HG03025 (cell line): ENCODE data around the gene TRNAU1AP.
"Not testable (repeated sequence)": the region's sequence is repeated elsewhere in the genome, so short reads cannot be mapped to it uniquely, and the experiment has no call there.

Source experiments
- ATAC-seq: cut with Tn5 transposase; IDR thresholded peaks from one replicate; pipeline ENCODE4 v1.9.1; 2021; ENCODE audit warnings: mild to moderate bottlenecking, moderate library complexity; ENCODE audit not compliant: unreplicated experiment, low FRiP score

Gene TRNAU1AP

DNA sequence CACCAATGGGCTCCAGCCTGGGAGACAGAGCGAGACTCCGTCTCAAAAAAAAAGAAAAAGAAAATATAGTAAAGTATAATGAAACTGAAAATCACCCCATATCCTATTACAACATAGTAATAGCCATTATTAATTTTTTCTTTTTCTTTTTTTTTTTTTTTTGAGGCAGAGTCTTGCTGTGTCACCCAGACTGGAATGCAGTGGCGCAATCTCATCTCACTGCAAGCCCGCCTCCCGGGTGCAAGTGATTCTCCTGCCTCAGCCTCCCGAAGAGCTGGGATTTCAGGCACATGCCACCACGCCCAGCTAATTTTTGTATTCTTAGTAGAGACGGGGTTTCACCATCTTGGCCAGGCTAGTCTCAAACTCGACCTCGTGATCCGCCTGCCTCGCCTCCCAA is 20.0 kb downstream of the TRNAU1AP start:
- not testable (repeated sequence) for ATAC-seq

DNA sequence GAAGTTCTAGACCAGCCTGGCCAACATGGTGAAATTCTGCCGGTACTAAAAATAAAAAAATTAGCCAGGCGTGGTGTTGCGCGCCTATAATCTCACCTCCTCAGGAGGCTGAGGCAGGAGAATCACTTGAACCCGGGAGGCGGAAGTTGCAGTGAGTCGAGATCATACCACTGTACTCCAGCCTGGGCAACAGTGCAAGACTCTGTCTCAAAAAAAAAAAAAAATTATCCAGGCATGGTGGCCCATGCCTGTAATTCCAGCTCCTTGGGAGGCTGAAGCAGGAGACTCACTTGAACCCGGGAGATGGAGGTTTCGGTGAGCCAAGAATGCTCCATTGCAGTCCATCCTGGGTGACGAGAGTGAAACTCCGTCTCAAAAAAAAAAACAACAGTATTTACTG is 20.7 kb downstream of the TRNAU1AP start:
- no peak for ATAC-seq

DNA sequence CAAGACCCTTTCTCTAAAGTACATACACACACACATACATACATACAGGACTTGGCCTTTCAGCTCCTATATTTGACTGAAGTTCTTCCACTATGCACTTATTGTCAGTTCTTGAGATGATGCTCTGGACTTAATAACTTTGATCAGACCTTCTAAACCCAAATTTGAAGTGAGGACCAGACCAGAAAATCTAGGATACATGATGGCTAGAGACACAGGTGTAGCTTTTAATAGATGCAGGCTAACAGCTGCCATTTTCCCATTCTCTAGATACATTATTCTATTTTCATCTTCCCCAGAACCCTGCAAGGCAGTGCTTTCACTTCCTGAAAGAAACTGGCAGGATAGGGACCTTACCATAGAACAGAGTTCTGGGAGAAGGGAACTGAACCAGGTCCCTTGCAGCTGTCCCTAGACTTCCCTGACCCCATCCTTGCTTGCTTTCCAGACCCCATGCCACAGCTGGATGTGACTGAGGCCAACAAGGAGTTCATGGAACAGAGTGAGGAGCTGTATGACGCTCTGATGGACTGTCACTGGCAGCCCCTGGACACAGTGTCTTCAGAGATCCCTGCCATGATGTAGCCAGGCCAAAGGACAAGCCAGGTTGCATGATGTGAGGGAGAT is 24.3 kb downstream of the TRNAU1AP start:
- no peak for ATAC-seq

DNA sequence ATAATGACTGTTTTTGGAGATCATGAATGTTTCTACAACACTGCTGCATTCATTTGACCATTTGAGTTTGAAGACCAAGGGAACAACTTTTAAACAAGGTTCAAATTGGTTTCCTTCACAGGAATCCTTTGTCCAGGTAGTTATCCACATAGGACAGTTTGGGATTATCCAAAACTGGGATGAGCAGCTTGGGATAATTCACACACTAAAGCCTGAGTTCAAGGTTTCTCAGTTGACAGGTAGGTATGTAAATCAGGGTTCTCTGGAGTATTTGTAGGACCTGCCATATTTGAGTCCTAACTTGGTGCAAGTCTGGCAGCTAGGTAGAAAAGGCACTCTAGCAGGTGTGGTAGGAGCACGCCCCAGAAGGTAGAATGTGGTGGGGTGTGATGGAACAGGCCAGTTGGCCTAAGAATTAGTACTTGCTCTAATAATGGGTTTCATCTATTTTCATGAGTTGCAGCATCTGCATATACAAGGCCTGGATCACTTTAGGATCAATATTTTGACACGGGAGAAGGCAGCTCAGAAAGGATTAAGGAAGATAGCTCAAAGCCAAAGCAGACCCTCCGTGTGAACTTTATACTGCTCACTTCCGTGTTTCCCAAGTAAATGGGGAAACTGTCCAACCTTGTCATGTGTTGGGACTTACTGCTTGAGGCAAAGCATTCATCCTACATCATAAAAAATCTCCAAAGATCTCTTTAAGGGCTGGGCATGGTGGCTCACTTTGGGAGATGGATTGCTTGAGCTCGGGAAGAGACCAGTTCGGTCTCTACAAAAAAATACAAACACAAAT is 25.1 kb downstream of the TRNAU1AP start:
- ATAC-seq: no peak

DNA sequence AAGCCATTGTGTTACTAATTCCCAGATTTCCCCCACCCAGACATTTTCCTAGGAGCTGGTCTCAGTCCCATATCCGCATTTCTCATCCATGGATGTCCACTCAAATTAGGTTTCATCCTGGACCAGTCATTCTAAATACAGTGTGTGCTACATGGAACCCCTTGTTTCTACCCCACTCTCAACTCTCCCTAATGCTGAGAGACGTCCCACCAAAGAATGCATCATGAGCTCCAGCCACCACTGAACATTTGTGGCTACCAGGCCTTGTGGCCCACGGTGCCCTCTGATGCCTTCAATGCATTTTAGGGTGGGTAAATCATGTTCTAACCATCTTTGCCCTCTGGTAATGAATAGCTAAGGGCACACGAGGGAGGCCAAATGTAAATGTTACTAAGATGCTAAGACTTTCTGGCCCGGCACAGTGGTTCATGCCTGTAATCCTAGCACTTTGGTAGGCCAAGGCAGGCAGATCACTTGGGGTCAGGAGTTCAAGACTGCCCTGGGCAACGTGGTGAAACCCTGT is 25.9 kb downstream of the TRNAU1AP start:
- no peak for ATAC-seq

DNA sequence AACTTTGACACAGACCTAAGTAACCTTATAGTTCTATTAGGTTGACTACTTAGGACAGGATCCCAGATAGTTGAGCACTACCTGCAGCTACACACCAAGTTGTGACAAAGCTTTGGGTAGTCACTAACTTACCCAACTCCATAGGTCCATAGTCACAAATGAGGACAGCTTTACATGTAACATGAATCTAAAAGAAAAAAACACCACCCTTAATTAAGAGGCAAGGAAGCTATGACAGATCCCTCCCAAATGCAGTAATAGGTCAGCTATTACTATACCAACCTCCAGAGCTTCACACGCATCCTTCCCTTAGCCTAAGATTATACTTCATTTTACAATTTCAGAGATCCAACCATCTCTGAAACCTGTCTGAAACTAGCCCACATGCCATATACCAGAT is 26.5 kb downstream of the TRNAU1AP start:
- ATAC-seq: no peak

DNA sequence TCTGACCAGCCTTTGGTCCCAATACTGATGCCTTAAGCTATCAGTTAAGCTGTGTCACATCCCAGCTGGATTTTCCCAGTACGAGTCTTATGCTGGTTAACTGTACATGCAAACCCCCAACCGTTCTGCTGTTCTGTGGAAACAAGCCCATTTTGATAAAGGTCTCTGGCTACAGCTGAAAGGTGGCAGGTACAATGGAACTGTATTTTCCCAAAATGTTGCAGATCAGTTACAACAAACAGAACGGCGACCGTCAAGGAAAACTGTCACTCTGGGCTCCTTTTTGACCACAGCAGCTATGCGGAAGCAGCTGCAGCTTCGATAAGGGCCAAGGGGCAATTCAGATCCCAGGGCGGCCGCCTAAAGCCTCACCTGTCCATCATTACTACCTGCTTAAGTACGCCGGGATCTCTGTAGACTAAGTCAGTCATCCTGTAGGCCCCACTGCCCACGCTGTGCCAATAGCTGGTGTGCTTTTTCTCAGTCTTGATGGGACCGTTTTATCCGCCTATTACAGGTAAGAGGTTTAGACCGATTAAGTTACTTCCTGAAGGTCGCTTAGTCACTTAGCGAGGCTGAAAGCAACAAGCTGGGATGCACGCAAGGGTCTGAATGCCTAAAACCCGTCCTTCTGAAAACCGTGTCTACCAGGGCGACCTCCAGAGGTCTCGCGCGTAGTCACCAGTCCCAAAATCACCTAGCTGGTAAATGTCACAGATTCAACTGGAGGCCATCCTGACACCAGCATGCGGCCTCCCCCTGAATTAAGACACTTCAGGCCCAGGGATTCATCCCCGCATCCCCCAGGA is 28.0 kb downstream of the TRNAU1AP start:
- peak; percentile 16 for ATAC-seq

DNA sequence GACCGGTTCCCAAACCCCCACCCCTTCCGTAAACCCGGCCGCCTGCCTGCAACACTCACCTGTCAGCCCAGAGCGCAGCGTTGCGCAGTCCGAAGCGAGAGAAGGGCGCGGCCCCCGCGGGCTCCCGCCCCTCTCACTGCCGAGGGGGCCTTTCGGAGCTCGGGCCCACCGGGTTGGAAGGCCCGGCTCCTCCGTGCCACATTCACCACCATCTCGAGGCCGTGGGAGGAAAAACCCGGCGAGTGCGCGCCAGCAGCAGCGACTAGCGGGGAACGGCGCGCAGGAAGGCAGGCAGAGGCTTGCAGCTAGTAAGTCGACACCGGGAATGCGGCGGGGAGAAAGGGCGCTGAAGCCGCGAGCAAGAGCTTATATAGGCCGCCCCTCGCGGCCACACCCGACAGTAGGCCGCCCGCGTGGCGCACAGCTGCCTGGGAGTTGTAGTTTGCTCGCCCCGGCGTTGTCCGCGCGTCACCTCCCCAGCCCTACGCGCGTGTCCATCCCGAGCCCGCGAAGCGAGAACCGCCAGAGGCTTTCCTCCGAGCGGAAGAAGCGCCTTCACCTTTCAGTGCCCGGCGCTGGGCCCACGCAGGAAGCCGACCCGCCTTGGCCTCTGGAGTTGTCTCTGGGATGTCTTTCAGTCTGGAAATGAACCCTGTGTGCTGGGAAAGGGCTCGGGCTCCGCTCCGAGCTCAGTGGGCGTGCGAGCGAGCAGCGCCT is 28.8 kb downstream of the TRNAU1AP start:
- ATAC-seq: peak; percentile 64

DNA sequence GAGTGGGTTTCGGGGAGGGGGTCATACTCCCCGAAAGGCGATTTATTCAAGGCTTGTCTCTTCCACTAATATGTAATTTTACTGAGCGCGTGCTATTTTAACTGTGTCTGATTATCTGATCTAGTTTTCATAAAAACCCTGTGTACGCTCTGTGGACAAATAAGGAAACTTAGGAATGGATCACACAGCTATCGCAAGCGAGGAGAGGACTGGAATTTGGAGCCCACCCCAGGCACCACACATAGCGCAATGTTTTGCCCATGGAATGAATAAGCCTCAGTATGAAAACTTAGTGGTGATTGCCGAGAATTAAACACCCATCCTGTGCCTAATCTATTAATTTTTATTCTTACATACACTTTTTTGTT is 29.3 kb downstream of the TRNAU1AP start:
- peak; percentile 9 for ATAC-seq

DNA sequence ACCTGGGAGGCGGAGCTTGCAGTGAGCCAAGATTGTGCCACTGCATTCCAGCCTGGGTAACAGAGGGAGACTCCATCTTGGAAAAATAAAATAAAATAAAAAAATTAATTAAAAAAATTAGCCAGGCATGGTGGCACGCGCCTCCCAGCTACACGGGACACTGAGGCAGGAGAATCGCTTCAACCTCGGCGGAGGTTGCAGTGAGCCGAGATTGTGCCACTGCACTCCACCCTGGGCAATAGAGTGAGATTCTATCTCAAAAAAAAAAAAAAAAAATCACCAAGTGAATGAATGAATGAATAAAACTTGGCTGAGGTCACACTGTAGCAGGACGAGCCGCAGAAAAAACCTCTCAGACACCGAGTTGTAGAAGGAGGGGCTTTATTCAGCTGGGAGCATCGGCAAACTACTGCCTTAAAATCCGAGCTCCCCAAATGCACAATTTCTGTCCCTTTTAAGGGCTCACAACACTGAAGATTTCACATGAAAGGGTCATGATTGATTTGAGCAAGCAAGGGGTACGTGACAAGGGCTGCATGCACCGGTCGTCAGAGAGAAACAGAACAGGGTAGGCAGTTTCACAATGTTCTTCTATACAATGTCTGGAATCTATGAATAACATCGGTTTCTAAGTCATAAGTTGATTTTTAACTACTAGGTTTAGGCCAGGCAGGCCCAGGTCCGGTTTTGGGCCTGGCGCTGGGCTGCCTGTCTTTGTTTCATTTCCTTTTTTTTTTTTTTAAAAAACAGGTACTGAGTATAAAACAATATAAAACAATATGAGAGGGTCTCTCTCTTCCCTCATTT is 33.9 kb downstream of the TRNAU1AP start:
- not testable (repeated sequence) for ATAC-seq

DNA sequence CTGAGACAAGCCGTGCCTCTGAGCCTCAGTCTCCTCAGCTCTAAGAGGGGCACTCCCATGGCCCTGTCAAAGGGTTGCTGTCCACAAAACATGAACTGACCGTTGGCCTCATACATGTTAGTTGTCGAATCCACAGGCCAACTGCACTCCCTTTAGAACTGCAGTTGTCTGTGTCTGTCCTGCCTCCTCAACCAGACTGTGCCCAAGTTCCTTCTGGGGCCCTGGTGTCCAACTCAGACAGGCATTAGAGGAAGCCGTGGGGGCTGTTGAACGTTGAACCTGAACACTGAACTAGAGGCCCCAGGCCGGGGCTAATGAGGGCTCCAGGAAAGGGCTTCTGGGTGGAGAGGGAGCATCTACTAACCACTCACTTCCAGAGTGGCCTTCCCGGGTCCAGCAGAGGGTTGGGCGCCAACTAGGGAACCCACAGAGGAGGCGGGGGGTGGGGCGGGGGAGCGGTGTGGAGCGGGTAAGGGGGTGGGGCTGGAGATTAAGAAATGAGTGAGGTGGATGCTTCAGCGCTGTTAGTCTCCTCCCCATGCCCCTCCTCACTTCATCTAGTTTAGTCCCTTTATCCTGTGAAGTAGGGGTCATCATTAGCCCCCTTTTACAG is 38.9 kb downstream of the TRNAU1AP start, which contains the start of gene RAB42:
RAB42 (plus strand) TSS at position 558 of the 613 bp plus-strand sequence. CDS start 247 bp downstream, outside the sequence.
- ATAC-seq: no peak

DNA sequence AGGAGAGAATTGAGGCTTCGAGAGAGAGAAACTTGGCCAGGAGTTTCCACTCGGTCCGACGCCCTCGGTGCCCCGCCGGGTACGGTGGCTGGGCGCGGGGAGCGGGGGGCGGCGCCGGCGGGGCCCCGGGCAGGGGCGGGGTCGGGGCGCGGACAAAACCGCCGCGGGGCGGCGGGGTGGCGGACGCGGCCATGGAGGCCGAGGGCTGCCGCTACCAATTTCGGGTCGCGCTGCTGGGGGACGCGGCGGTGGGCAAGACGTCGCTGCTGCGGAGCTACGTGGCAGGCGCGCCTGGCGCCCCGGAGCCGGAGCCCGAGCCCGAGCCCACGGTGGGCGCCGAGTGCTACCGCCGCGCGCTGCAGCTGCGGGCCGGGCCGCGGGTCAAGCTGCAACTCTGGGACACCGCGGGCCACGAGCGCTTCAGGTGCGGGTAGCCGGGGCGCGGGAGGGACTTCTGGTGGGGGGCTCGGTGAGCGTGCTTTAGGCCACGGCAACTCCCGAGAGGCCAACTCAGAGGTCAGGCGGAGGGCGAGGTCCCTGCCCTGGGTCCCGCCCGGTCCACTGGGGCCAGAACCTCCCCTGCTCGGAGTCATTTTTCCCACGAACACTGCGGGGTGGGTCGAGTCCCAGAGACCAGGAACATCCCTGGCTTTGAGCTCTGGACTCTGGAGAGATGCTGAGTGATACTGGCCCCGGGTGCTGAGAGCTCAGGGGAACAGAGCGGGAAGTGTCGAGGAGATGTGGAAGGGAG is 39.6 kb downstream of the TRNAU1AP start:
- no peak for ATAC-seq

DNA sequence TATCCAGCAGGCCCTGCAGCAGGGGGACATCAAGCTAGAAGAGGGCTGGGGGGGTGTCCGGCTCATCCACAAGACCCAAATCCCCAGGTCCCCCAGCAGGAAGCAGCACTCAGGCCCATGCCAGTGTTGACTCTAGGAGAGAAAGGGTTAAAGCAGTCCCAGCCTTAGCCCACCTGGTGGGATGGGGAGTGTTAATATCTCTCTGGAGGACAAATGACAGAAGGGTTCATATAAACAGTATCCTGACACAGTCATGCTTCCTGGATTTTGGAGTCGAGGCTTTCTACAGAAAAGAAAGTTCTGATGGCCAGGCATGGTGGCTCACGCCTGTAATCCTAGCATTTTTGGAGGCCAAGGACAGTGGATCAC is 41.1 kb downstream of the TRNAU1AP start:
- ATAC-seq: not testable (repeated sequence)

DNA sequence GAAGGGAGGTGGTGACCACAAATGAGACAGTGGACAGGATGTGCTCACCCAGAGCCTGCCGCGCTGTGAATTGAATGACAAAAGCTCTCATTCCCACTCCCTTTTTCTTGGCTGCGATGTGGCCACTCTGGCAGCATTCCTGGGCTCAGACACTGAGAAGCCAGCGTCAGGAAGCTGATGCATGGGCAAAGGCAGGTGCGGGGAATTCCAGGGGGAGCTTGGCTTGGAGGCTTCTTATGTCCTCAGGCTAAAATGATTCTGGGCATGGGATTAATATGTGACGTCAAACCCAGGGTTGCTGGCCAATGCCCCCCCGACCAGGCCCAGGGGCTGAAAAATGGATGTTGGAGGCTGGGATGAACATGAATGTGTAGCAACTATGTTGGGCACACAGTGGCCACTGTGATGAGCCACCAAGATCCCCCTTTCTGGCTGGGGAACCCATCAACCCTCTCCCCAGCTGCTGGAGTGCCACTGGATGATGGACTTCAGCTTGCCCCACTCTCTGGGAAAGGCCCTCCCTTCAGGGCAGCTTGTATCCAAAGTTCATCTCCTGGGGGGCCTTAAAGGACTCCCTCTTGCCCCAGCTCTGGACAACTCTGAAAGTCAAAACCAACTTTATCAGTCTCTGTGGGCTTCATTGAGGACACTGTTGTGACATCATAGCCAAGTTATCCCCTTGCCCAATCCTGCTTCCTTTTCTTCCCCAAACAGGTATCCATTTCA is 42.0 kb downstream of the TRNAU1AP start:
- ATAC-seq: not testable (repeated sequence)

DNA sequence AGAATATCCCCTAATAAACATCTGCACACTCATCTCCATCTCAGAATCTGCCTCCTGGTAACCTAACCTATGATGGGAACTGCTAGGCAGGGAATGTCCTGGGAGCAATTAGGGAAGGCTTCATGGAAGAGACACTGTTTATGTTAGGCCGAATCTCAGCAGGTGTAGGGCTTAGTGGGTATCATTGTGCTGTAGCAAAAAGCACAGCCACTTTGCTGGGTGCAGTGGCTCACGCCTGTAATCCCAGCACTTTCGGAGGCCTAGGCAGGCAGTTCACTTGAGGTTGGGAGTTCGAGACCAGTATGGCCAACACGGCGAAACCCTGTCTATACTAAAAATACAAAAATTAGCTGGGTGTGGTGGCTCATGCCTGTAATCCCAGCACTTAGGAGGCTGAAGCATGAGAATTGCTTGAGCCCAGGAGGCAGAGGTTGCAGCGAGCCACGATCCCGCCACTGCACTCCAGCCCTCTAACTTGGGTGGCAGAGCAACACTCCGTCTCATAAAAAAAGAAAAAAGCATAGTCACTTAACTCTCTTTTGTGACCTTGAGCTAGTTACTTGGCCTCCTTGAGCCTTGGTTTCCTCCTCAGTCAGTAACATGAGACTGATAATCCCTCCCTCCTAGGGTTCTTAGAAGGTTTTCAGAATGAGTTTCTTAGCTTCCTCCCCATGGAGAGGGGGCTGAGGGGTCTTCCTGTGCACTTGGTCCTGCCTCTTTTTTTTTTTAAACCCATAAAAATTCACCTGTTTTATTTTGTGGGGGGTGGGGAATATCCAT is 42.7 kb downstream of the TRNAU1AP start:
- no peak for ATAC-seq

DNA sequence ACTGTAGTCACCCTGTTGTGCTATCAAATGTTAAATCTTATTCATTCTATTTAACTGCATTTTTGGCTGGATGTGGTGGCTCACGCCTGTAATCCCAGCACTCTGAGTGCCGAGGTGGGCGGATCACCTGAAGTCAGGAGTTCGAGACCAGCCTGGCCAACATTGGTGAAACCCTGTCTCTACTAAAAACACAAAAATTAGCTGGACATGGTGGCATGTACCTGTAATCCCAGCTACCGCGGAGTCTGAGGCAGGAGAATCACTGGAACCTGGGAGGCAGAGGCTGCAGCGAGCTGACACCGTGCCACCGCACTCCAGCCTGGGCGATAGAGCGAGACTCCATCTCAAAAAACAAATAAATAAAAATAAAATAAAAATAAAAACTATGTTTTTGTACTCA is 43.4 kb downstream of the TRNAU1AP start:
- not testable (repeated sequence) for ATAC-seq

DNA sequence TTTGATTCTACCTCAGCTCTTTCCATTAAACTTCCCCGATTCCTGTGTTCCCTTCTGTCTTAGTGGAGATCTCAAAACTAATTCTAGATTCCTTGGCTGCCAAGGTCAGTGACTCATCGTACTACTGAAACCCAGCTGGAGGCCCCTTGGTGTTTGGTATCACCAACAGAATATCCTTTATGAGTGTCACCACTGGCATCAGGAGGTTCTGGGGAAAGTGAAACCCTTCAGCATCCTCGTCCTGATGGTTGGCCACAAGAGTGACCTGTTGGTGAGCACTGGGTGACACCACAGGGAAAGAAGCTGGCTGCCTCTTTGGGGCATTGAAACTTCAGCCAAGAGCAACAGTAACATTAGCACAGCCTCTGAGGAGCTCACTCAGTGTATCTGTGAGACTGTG is 48.8 kb downstream of the TRNAU1AP start:
- ATAC-seq: no peak
